ENCODE data around the gene SYT17. TPM values are rescaled to one million over a fixed set of nuclear protein-coding genes. Genes with fewer than 3 reads are reported as not detected.

SYT17 gene
- total and polyA plus RNA-seq, 2 experiments from 2014 or later: 0.32 to 1.5 TPM

GRCh38 chr16:19286827-19287226, 118.8 kb downstream of the SYT17 start:
- TF ChIP-seq CTCF (IDR thresholded peaks at IDR 0.05; ENCODE audit: low read depth, low read length): no peak
- Histone ChIP-seq H3K27ac (no peak overlapping the region), H3K27me3 (no peaks in the 10 kb centered on the region), H3K9me3 (ENCODE audit: low read depth) (no peaks in the 10 kb centered on the region), H3K36me3 (no peaks in the 10 kb centered on the region), H3K4me3 (no peak overlapping the region), H3K4me1 (ENCODE audit: low read depth) (no peaks in the 10 kb centered on the region)
- DNase-seq (ENCODE audit: low read depth in 1 of 2, low spot score in 1 of 2): no peak

GRCh38 chr16:19287241-19287640, 119.2 kb downstream of the SYT17 start:
- Histone ChIP-seq H3K4me3 (no peak overlapping the region), H3K4me1 (ENCODE audit: low read depth) (no peaks in the 10 kb centered on the region), H3K27me3 (no peaks in the 10 kb centered on the region), H3K27ac (no peak overlapping the region), H3K36me3 (no peaks in the 10 kb centered on the region), H3K9me3 (ENCODE audit: low read depth) (no peaks in the 10 kb centered on the region)
- TF ChIP-seq CTCF (IDR thresholded peaks at IDR 0.05; ENCODE audit: low read depth, low read length): no peak
- no peak for DNase-seq (ENCODE audit: low read depth in 1 of 2, low spot score in 1 of 2)

- Histone ChIP-seq H3K9me3 (ENCODE audit: low read depth) (no peaks in the 10 kb centered on the region), H3K4me1 (ENCODE audit: low read depth) (no peaks in the 10 kb centered on the region), H3K27me3 (no peaks in the 10 kb centered on the region), H3K36me3 (no peaks in the 10 kb centered on the region), H3K4me3 (no peak overlapping the region), H3K27ac (no peak overlapping the region)
- no peak for DNase-seq (ENCODE audit: low read depth in 1 of 2, low spot score in 1 of 2)
- TF ChIP-seq CTCF (IDR thresholded peaks at IDR 0.05; ENCODE audit: low read depth, low read length): no peak
Measured at GRCh38 chr16:19288872-19289799, 121.1 kb downstream of the SYT17 start.

GRCh38 chr16:19289811-19290485, 121.9 kb downstream of the SYT17 start:
- peak in 1 of 2 donors; percentile 2 for DNase-seq (ENCODE audit: low read depth in 1 of 2, low spot score in 1 of 2)
- H3K27ac ChIP-seq: no peak overlapping the region
- no peaks in the 10 kb centered on the region for H3K9me3 ChIP-seq (ENCODE audit: low read depth)
- H3K36me3 ChIP-seq: no peaks in the 10 kb centered on the region
- no peak overlapping the region for H3K4me3 ChIP-seq
- no peaks in the 10 kb centered on the region for H3K4me1 ChIP-seq (ENCODE audit: low read depth)
- no peaks in the 10 kb centered on the region for H3K27me3 ChIP-seq
- TF ChIP-seq CTCF (IDR thresholded peaks at IDR 0.05; ENCODE audit: low read depth, low read length): no peak

GRCh38 chr16:19290860-19291259, 122.8 kb downstream of the SYT17 start:
- H3K4me3 ChIP-seq: no peak overlapping the region
- H3K9me3 ChIP-seq (ENCODE audit: low read depth): no peaks in the 10 kb centered on the region
- H3K4me1 ChIP-seq (ENCODE audit: low read depth): no peaks in the 10 kb centered on the region
- TF ChIP-seq CTCF (IDR thresholded peaks at IDR 0.05; ENCODE audit: low read depth, low read length): no peak
- H3K36me3 ChIP-seq: no peaks in the 10 kb centered on the region
- H3K27ac ChIP-seq: no peak overlapping the region
- no peaks in the 10 kb centered on the region for H3K27me3 ChIP-seq
- no peak for DNase-seq (ENCODE audit: low read depth in 1 of 2, low spot score in 1 of 2)

Data from cardiac muscle cell (in vitro differentiated cells and primary cell).